Measurements from ENCODE around the gene ORC6.

GRCh38 chr16:46729326-46729995 is 40.0 kb downstream of the ORC6 start:
- no peak for TF ChIP-seq POLR2A (IDR thresholded peaks at IDR 0.05)
- no peak for TF ChIP-seq CTCF (IDR thresholded peaks at IDR 0.05)
